HG03175 (cell line): Measurements from ENCODE around the gene PCBP3.

ENCODE experiments used
- ATAC-seq: cut with Tn5 transposase; IDR thresholded peaks from one replicate; pipeline ENCODE4 v1.9.1; 2021; ENCODE audit warnings: mild to moderate bottlenecking, moderate library complexity; ENCODE audit not compliant: unreplicated experiment

Gene PCBP3

DNA sequence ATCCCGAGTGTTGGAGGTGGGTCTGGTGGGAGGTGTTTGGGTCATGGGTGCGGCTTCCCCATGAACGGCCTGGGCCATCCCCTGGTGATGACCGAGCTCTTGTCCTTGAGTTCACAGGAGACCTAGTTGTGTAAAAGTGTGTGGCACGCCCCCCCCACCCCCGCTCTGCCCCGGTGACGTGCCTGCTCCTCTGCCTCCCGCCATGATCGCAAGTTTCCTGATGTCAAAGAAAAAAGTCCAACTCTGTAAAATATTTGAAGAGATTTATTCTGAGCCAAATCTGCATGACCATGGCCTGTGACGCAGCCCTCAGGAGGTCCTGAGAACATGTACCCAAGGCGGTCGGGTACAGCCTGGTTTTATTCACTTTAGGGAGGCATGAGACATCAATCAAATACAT, 212.9 kb downstream of the PCBP3 start:
- ATAC-seq: no peak

DNA sequence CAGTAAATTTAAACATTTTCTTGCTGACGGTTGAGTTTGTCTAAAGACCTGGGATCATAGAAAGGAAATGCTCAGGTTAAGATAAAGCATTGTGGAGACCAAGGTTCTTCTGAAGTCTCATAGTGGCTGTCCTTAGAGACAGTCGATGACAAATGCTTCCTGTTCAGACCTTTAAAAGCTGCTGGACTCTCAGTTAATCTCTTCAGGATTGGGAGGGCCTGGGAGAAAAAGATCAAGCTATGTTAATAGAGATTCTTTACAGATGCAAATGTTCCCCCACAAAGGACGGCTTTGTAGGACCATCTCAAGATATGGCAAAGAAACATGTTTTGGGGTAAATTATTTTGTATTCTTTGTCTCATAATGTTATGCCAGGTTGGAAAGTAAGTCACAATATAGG, 213.4 kb downstream of the PCBP3 start:
- no peak for ATAC-seq

DNA sequence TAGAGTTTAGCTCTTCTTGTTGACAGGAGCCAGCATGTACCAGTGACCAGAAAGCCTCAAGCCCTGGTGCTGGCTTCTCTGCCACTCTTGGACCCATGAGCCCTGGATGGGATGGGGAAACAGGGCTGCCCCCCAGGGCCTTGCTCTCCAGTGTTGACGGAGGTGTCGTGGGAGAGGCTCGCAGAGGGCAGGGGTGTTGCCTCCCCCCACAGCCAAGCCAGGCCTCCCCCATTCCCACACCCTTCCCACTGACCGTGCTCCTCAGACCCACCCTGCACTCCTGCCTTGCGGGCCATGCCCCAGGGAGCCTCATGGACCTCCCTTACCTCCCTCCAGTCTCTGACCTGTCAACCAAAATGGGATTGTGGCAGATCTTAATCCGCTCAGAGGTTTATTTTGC, 214.2 kb downstream of the PCBP3 start:
- no peak for ATAC-seq

DNA sequence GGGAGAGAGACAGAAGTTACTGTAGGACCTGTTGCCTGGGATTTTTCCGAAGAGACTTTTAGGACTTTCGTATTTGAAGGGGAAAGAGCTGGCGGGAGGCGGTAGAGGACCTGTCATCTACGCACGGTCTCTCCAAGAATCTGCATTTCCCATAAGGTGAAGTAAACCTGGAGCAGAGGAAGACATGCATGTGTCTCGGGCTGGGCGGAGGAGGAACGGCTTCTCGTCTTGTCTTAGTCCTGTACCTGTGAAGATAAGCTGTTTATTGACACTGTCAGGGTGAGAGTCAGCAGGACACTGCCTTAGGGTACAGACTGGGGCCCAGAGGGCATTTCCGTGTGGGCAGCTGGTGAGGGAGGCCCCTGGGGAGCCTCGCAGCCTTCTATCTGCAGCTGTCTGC, 214.7 kb downstream of the PCBP3 start:
- no peak for ATAC-seq

DNA sequence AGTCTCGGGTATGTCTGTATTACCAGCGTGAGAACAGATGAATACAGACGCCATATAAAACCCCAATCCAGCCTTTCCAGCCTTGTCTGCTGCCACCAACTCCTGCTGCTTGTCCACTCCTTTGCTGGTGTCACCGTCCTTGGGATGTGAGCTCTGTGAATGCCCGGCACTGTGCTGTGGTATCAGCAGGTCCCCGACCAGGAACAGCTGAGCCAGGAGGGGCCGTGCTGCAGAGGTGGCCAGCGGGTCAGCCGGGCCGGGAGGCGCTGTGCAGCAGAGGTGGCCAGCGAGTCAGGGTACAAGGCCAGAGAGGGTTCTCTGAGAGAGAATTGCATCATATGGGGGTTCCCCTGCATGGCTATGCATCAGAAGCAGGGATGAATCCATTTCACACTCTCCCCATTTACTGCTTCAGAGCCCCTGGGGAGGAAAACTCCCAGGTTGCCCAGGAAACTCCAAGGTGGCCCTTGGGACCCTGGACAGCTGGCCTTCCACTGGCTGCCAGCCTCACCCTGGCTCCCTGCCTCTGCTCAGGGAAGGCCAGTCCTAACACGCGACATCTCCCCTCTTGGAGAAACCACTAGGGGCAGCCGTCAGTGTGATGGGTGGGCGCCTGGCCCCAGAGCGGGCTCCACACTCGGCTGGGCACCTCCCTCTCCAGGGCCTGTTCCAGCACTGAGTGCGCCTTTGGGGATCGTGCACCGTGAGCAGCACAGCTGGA, 215.7 kb downstream of the PCBP3 start:
- no peak for ATAC-seq

DNA sequence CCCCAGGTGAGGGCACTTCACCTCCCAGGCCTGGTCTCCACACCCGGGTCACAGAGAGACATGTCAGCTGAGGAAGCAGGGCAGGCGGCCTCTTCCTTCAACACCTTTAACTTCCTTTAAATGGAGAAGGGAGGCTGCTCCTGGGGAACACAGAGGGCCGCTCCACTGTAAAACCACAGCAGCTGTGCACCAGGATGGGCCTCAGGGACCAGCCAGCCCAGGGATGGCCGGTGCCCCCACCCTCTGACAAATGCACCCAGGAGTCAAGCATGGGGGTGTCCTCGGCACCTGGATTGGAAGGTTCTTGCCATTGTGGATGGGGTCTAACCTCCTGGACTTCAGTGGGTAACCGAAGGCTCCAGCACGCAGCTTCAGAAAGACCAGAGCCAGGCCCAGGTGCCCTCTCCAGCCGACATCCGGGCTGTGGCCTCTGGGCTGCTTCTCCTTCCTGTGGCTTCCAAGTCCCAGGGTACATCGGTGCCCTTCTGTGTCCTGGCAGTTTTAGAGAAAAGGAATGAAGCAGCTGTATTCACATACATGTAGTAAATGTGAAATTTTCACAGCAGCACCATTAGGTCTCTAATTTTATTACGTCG, 216.3 kb downstream of the PCBP3 start:
- ATAC-seq: no peak

DNA sequence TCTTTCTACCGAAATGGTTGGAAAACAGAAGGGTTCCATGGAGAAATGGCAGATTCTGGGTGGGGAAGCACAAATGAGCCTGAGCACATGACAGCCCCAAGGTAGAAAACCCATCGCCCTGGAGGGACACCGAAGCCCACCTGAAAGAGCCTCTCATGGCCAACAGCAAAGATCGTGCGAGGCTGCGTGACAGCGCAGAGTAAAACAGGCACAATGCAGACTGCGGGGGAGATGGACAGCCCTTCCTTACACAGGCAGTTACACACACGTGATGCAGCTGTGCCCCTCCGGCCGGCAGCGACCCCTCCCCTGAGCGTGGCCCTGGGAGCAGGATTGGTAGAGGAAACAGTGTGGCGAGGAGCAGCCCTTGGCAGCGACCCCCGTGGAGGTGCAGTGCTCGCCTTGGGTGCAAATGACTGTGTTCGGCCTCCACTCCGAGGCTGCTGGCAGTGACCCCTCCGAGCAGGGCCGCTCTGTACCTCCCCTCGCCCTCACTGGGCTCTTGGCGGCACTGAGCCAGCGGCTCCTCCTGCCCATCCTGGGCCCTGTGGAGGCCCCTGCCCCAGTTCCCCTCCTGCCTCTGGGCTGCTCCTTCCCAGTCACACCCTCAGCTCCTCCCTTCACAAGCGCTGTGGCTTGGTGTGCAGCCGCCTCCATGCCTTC, 217.1 kb downstream of the PCBP3 start:
- ATAC-seq: no peak

DNA sequence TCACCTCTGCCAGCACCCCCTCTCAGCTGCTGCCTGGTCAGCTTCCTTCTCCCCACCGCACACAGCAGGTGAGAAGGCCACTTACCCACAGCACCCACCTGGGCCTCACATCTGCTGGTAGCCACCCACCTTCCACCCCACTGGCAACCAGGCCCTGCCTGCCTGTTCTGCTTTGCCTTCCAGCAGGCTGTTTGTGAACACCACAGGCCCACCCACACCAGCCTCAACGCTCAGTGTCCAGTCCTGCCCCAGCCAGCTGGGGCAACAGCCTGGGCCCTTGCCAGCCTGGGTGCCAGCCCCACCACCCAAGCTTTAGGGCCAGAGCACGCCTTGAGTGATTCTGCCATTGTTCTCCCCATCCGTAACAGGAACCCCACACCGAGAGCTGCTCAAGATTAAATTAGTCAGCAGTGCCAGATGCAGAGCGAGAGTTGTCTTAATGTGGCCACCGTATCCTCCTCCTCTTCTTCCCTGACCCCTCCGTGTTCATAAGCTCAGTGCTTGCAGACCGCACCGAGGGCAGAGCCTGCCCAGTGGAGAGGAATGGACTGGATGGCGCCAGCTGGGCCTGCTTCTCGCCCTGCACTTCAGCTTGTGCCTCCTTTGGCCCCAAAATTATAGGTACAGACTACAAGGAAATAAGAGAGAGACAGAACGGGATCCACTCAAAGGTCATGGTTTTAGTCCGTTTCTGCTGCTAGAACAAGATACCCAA, 217.8 kb downstream of the PCBP3 start:
- ATAC-seq: no peak

DNA sequence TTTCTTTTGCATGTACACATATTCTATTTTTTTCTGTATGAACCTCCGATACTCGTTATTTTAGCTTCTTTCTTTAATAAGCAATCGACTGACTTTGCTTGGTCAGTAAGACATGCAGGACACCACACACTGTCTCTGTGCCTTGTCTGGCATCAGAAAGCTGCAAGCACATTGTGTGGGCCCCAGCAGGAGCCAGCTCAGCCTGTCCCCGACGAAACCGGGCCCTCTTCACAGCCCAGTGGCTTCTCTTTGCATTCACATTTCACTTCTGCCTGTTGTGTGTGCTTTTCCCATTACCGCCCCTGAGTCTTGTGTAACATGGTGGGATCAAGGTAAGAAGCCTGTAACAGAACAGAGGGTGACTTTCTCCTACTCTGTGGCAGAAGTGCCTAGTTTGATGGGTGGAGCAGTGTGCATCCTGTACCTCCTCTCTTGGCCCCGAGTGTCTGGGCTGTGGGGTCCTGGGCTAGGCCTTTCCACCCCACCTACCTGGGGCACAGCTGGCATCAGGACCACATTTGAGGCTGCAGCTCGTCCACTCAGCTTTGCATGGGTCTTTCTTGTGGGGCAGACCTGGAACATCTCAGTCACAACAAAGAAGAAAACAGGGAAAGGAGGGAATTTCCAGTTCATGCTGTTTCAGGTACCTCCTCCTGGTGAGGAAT, 219.2 kb downstream of the PCBP3 start:
- ATAC-seq: no peak

DNA sequence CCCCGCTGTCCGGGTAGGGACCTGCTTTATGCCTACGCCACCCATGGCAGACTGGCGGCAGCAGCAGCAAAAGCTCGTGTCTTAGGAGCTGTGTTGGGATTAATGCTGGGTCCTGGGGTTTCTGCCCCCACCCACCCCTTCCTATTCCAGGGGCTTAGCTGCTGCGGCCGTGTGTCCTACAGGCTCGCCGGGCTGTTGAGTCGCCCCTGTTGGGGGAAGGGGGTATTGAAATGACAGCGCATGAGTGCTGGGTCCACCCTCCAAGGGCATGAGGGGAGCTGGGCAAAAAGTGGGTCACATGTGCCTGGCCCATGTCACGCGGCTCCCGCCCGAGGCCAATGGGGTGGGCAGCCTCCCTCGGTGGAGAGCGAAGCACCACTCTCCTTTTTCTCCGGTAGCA, 219.7 kb downstream of the PCBP3 start:
- no peak for ATAC-seq

DNA sequence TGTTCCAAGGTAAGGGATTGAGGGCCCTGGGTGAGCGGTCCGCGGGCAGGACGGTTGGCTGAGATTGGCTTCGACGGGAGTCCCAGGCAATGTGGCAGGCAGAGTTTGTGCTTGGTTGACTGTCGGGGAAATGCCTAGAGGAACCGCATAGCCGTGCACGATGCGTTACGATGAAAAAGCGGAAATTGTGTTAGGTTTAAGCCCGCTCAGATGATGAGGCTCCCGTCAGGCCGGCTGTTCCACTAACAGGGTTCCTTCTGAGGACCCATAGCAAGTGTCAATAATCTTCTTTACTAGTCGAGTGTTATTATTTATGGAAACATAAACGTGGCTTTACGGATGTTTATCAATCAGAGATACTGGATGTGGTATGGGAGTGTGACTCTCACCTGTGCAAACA, 220.2 kb downstream of the PCBP3 start:
- no peak for ATAC-seq

DNA sequence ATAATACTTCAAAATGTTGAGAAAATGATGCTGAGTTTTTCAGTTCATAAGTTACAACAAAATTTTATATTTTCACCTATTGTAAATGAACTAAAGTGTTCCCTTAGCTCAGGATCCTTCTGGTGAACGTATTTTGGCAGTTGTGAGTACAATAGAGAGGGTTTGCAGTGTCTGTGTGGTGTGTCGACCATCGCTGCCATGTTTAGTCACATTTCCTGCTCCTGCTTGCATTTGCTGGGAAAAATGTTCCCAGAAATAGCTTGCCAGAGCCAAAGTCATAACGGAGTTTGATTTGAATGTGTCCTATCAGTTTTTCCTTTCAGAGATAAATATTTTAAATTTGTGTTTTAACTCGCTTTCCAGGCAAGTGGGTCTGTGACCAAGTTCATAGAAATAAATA, 220.9 kb downstream of the PCBP3 start:
- no peak for ATAC-seq

DNA sequence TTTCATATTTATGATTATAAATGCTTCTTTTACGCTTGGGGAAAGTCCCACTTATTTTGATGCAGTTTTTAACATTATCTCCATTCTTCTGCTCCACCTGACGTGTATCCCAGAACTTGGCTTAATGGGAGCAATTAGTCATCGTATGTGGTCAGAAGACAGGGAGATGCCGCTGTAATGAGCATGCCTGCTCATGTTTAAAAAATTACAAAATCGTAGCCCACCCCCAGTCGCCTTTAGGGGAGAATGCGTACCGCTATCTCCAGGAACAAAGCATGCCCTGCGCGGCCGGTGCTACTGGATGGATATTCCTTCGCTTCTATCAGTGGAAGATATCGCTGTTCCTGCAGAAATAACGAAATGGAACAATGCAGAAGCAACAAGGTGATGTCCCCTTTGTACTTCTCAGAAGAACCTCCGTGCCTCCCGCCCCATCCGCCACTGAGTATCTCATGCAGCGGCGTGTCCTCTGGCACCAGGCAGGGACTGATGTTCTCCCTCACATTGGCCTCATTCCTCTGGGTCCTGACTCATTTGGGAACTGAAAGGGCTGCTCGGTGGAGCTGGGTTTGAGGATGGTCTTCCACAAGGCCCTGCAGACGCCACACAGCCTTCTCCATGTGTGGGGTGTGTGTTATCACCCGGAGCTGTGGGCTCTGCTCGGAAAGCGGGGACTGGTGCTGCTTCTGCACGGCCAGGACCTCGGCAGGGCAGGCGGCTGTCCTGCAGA, 221.7 kb downstream of the PCBP3 start:
- no peak for ATAC-seq

DNA sequence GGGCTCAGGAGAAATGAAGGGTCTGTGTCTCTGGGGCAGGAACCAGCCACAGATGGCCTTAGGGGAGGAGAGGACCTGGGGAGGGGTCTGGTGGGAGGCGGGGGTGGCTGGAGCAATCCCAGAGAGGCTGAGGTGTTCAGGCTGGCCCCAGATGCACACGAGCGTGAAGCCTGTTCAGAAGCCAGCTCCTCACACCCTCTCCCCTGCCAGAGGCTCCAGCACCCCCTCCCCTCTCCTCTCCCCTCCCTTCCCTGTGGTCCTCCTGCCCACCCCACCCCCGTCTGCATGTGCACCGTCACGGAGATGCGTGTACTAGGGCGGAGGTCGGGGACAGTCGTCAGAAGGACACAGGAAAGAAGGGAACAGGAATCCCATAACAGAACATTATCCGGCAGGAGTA, 223.0 kb downstream of the PCBP3 start:
- no peak for ATAC-seq

DNA sequence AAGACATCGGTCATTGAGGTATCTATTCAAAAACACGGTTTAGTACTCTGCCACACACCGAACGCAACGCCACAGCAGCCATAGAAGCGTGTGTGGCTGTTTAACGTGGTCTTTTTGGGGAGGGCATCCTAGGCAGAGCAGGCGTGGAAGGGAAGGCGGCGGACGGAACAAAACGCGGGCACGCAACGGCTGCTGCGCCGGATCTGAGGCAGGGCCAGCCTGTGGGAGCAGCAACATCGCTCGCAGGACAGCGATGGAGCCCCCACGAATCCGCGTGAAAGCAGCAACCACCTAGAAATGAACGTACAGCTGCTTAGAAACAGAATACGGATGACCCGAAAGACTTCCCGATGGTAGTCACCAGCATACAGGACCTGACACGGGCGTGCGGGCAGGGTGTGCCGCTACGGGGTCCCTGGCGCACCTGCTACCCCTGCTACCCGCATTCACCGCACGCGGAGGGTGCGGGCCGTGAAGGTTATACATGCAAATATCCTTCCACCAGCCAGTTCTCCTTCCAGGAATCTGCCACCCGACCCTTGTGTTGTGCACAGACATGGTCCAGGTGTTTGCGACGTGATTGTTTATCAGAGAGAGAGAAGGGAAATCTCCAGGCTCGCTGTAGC, 223.6 kb downstream of the PCBP3 start:
- ATAC-seq: no peak

DNA sequence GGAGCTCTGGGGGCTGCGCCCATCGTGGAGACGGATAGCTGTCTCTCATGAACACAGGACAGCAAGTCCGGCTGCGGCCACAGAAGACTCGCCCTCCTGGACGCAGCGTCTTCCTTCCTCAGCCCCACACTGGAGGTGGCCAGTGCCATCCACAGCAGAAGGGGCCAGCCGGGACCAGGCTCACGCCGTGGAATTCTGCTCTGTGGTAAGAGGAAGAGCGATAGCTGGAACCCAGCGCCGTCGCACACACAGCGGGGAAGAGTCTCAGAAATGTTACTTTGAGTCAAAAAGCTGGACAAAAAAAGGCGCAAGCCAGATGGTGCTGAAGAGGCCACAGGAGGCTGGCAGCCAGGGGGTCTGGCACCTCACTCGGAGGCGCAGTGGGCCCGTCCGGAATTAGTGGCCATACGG, 224.2 kb downstream of the PCBP3 start:
- no peak for ATAC-seq

DNA sequence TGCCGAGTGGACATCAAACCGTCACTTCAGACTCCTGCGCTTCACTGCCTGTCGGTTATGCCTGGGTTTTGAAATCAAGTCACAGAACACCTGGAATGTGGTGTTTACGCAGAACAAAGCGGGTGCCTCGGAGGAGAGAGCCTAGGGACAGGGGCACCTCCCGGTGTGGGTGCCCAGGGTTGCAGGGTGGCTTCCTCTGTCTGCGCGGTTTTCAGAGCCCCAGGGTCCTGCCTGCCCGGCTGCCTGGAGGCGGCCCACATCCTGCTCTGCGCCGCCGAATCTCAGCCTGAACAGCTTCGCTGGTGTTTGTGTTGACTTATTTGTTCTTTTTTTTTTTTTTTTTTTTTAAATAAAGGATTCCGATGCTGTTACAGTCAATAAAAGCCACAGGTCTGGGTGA, 224.6 kb downstream of the PCBP3 start:
- ATAC-seq: no peak

DNA sequence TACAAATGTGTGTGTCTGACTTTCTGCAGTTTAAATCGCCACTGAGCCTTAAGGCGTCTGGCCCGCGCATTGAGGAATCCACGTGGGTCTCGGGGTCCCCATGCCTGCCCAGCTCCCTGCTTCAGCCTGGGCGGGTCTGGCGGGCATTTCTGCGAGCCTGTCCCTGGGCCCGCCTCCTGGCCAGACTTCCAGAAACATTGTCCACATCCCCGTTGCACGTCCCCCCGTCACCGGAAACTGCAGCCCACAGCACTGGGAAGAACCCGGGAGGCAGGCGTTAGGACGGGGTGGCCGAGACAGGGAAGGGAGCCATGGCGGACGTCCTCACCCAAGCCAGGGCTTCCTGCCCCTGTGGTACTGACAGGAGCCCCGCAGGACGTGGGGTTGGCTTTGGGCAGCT, 225.0 kb downstream of the PCBP3 start:
- no peak for ATAC-seq

DNA sequence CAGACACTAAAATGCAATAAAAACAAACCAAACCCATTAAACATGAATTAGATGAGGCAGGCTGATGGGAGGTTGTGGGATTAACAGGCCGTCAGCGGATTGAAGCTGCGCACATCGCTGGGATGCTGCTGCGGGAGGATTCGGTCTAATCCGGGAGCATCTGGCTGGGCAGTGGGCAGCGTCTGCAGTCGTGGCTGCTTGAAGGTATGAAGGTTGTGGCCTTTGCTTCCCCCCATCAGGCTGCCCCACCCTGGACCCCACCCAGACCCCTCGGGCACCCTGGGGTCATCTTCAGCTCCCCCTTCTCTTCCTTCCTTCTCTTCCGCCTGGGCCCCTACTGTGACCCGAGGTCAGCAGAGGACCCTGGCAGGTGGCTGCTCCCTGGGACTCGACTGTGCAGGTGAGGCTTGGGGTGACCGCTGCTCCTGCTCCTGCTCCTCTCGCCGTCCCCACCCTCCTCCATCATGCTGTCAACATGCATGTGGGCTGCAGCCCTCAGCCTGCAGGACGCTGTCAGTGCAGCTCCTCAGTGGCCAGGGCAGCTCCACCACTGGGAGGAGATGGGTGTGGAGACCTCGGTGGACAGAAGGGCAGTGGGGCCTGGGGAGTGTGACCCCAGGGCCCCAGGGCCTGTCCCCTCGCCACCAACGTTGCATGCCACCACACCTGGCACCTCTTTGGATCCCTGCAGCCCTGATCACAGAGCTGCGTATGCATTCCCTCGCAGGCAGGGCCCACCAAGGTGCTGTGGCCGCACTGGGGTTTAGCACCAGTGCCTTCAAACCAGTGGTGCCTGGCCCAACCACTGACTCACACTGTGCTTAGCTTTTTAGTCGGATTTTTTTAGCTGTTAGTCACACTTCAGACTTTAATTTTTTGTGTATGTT, 225.8 kb downstream of the PCBP3 start:
- ATAC-seq: no peak
